H1 (cell line): ENCODE data around the gene ABL1. TPM values are rescaled to one million over a fixed set of nuclear protein-coding genes. Genes with fewer than 3 reads are reported as not detected.

Experiments used
- CTCF ChIA-PET: fragments of 300-600 bp; sonication (Branson Sonifier 250); formaldehyde crosslinking; loops from one replicate; lab custom pipeline; 2021; ENCODE audit not compliant: partially characterized antibody; lab: Charles Lee
- POLR2A ChIA-PET: fragments of 300-600 bp; sonication (Branson Sonifier 250); formaldehyde crosslinking; loops from one replicate; lab custom pipeline; 2021; ENCODE audit warnings: inconsistent platforms; ENCODE audit not compliant: partially characterized antibody; lab: Charles Lee
- DNase-seq, 2 experiments: peaks; one replicate each; pipeline versions ENCODE4 v3.0.0 to v3.0.0-alpha.2; 2010 to 2022; ENCODE audit warnings: low spot score in 2 of 2, low read depth in 1 of 2, mixed read lengths in 1 of 2
- FAIRE-seq: peaks from 2 replicates; lab custom pipeline; 2011; peaks lifted over from hg19 to GRCh38; lab: Jason Lieb, UNC
- H2AFZ ChIP-seq: 2 replicates; pipeline ENCODE4 v1.8.1; 2012; ENCODE audit warnings: low read length, inconsistent platforms
- H2AK5ac ChIP-seq: 2 replicates; pipeline ENCODE4 v1.6.1; 2013; ENCODE audit warnings: low read depth, low read length
- H2BK120ac ChIP-seq: replicated peaks from 2 replicates; pipeline ENCODE3; 2013; ENCODE audit warnings: low read depth, low read length, inconsistent platforms
- H2BK12ac ChIP-seq: 2 replicates; pipeline ENCODE4 v1.6.1; 2013; ENCODE audit warnings: low read depth, low read length
- H2BK15ac ChIP-seq: 2 replicates; pipeline ENCODE4 v1.6.1; 2013; ENCODE audit warnings: low read length
- H2BK20ac ChIP-seq: 2 replicates; pipeline ENCODE4 v1.6.1; 2013; ENCODE audit warnings: low read length
- H2BK5ac ChIP-seq: 2 replicates; pipeline ENCODE4 v1.6.1; 2013; ENCODE audit warnings: low read depth, low read length
- H3K14ac ChIP-seq: 2 replicates; pipeline ENCODE4 v1.6.1; 2013; ENCODE audit warnings: inconsistent platforms; ENCODE audit not compliant: insufficient read length
- H3K18ac ChIP-seq: 2 replicates; pipeline ENCODE4 v1.6.1; 2013; ENCODE audit warnings: low read length; ENCODE audit errors: extremely low read depth
- H3K23ac ChIP-seq: 2 replicates; pipeline ENCODE4 v1.6.1; 2013; ENCODE audit warnings: inconsistent platforms; ENCODE audit not compliant: insufficient read length
- H3K23me2 ChIP-seq: 2 replicates; pipeline ENCODE4 v1.6.1; 2013; ENCODE audit warnings: low read depth, low read length
- H3K27ac ChIP-seq: 2 replicates; pipeline ENCODE4 v1.6.1; 2011; ENCODE audit warnings: low read depth, low read length, inconsistent platforms
- H3K27me3 ChIP-seq, 4 experiments: replicated peaks in 1 of 4; 1 replicate in 1 of 4; 2 replicates in 3 of 4; pipeline versions ENCODE4 v1.6.1 to v1.8.1; 2011 to 2013; ENCODE audit warnings: low read length in 3 of 4, mild to moderate bottlenecking in 3 of 4, inconsistent platforms in 2 of 4, mixed read lengths in 2 of 4, moderate library complexity in 1 of 4; ENCODE audit not compliant: control insufficient read depth in 3 of 4, insufficient read depth in 3 of 4; ENCODE audit errors: extremely low read depth in 1 of 4
- H3K36me3 ChIP-seq, 4 experiments: 2 replicates each; pipeline versions ENCODE4 v1.6.1 to v1.8.1; 2011 to 2013; ENCODE audit warnings: mild to moderate bottlenecking in 4 of 4, low read length in 3 of 4, moderate library complexity in 2 of 4, control low read depth in 1 of 4, inconsistent platforms in 1 of 4; ENCODE audit not compliant: insufficient read depth in 4 of 4, control insufficient read depth in 2 of 4
- H3K4ac ChIP-seq: replicated peaks from 2 replicates; pipeline ENCODE3; 2013; ENCODE audit warnings: low read length, low read depth, mixed read lengths, inconsistent platforms; ENCODE audit not compliant: insufficient read length
- H3K4me1 ChIP-seq, 4 experiments: replicated peaks in 1 of 4; 1 replicate in 1 of 4; 2 replicates in 3 of 4; pipeline versions ENCODE4 v1.6.1 to v1.8.1; 2011 to 2013; ENCODE audit warnings: low read length in 3 of 4, inconsistent platforms in 2 of 4, mixed read lengths in 1 of 4; ENCODE audit not compliant: insufficient read depth in 4 of 4, control insufficient read depth in 3 of 4
- H3K4me2 ChIP-seq, 2 experiments: 2 replicates each; pipeline versions ENCODE4 v1.6.1 to v1.8.1; 2011 to 2013; ENCODE audit warnings: low read depth in 2 of 2, low read length in 2 of 2, control low read depth in 1 of 2, inconsistent platforms in 1 of 2, mild to moderate bottlenecking in 1 of 2; ENCODE audit not compliant: insufficient read depth in 1 of 2
- H3K4me3 ChIP-seq, 4 experiments: fragments of 200-600, 300-600 bp in 1 of 4; sonication (generic), shearing (Covaris generic), sonication (Bioruptor Twin) in 1 of 4; 2 replicates each; pipeline versions ENCODE4 v1.5.1 to v1.8.1; 2011 to 2016; ENCODE audit warnings: low read length in 4 of 4, low read depth in 3 of 4, control low read depth in 2 of 4, inconsistent platforms in 2 of 4, mild to moderate bottlenecking in 2 of 4, mixed read lengths in 1 of 4, moderate library complexity in 1 of 4; ENCODE audit not compliant: insufficient read depth in 2 of 4; ENCODE audit errors: extremely low read depth in 1 of 4
- H3K56ac ChIP-seq: replicated peaks from 2 replicates; pipeline ENCODE3; 2013; ENCODE audit warnings: low read depth, mild to moderate bottlenecking, mixed read lengths, low read length, inconsistent platforms; ENCODE audit not compliant: insufficient read length
- H3K79me1 ChIP-seq: 2 replicates; pipeline ENCODE4 v1.6.1; 2013; ENCODE audit warnings: low read depth, low read length, control low read depth
- H3K79me2 ChIP-seq, 2 experiments: 2 replicates each; pipeline versions ENCODE4 v1.6.1 to v1.8.1; 2012 to 2013; ENCODE audit warnings: low read length in 2 of 2, mild to moderate bottlenecking in 2 of 2, inconsistent platforms in 1 of 2; ENCODE audit not compliant: insufficient read depth in 2 of 2, control insufficient read depth in 1 of 2
- H3K9ac ChIP-seq, 4 experiments: replicated peaks in 1 of 4; 1 replicate in 1 of 4; 2 replicates in 3 of 4; pipeline versions ENCODE4 v1.6.1 to v1.8.1; 2011 to 2013; ENCODE audit warnings: low read depth in 3 of 4, low read length in 3 of 4, control low read depth in 2 of 4, mild to moderate bottlenecking in 2 of 4, moderate library complexity in 2 of 4, inconsistent platforms in 1 of 4; ENCODE audit errors: extremely low read depth in 1 of 4
- H3K9me3 ChIP-seq, 2 experiments: 2 replicates each; pipeline versions ENCODE4 v1.6.1 to v1.8.1; 2012 to 2013; ENCODE audit warnings: mild to moderate bottlenecking in 2 of 2, moderate library complexity in 2 of 2, control low read depth in 1 of 2, inconsistent platforms in 1 of 2, low read depth in 1 of 2, low read length in 1 of 2, mixed read lengths in 1 of 2; ENCODE audit not compliant: insufficient read depth in 2 of 2
- H4K20me1 ChIP-seq, 2 experiments: replicated peaks in 1 of 2; 2 replicates each; pipeline versions ENCODE3 to v1.8.1; 2011 to 2013; ENCODE audit warnings: inconsistent platforms in 2 of 2, low read length in 2 of 2, mild to moderate bottlenecking in 1 of 2; ENCODE audit not compliant: insufficient read depth in 2 of 2, control insufficient read depth in 1 of 2
- H4K5ac ChIP-seq: 2 replicates; pipeline ENCODE4 v1.6.1; 2013; ENCODE audit warnings: low read length, low read depth, mixed read lengths, inconsistent platforms; ENCODE audit not compliant: insufficient read length
- H4K8ac ChIP-seq: 2 replicates; pipeline ENCODE4 v1.8.0; 2013; ENCODE audit warnings: mild to moderate bottlenecking, moderate library complexity, low read length, inconsistent platforms; ENCODE audit not compliant: insufficient read depth; ENCODE audit errors: extremely low read depth
- H4K91ac ChIP-seq: replicated peaks from 2 replicates; pipeline ENCODE3; 2013; ENCODE audit warnings: low read length, mixed read lengths, inconsistent platforms; ENCODE audit not compliant: insufficient read length
- EZH2 ChIP-seq: fragments of 200-600 bp; sonication (generic); IDR thresholded peaks from 2 replicates; pipeline ENCODE4 v1.7.1; 2012; ENCODE audit warnings: low read depth, mild to moderate bottlenecking, moderate library complexity, low read length, inconsistent platforms; ENCODE audit not compliant: severe bottlenecking
- WGBS, 2 experiments: shearing (Covaris generic) in 1 of 2; methylation state at CpG; one replicate each; pipeline versions ENCODE4 v1.1.6 to v1.1.7; 2013 to 2015; ENCODE audit warnings: low lambda C conversion rate in 2 of 2, mixed read lengths in 2 of 2, inconsistent platforms in 1 of 2, low coverage in 1 of 2, missing lambda C conversion rate in 1 of 2; ENCODE audit not compliant: insufficient replicate concordance in 2 of 2, insufficient coverage in 1 of 2, insufficient read length in 1 of 2; ENCODE audit errors: extremely low coverage in 1 of 2, missing lambda C conversion rate in 1 of 2; 5-methylcytosine and 5-hydroxymethylcytosine counted together
- polyA plus RNA-seq, 7 experiments: library from polyadenylated mRNA; depleted of rRNA in 3 of 7; stranded (reverse) in 5 of 7; unstranded in 2 of 7; fragments of >200 nt in 5 of 7; fragments of 200-250 nt in 2 of 7; gene quantifications; 1 replicate in 5 of 7; 2 replicates in 1 of 7; 4 replicates in 1 of 7; pipeline versions ENCODE4 v1.2.1 to v1.2.3, GENCODE V29; 2011 to 2013; ENCODE audit warnings: missing spikeins in 2 of 7, mixed read lengths in 2 of 7
- total RNA-seq: library from RNA; stranded (reverse); fragmentation: NEBNext Ultra II Directional; extraction: Animal tissue kit (Norgen Biotek cat#: 25700); gene quantifications from 2 replicates; pipeline ENCODE4 v1.2.1, GENCODE V29; 2021
- TF ChIP-seq, protein P1 (sequence below): IDR thresholded peaks from 2 replicates; pipeline ENCODE4 v1.6.1; 2011; ENCODE audit warnings: low read length, improper control_type of control experiment

The ABL1 gene
- total and polyA plus RNA-seq, 2 of the 8 experiments (the other 6 are each of a cell fraction or from before 2014, with no cell fraction given): 35.3 to 104 TPM

DNA sequence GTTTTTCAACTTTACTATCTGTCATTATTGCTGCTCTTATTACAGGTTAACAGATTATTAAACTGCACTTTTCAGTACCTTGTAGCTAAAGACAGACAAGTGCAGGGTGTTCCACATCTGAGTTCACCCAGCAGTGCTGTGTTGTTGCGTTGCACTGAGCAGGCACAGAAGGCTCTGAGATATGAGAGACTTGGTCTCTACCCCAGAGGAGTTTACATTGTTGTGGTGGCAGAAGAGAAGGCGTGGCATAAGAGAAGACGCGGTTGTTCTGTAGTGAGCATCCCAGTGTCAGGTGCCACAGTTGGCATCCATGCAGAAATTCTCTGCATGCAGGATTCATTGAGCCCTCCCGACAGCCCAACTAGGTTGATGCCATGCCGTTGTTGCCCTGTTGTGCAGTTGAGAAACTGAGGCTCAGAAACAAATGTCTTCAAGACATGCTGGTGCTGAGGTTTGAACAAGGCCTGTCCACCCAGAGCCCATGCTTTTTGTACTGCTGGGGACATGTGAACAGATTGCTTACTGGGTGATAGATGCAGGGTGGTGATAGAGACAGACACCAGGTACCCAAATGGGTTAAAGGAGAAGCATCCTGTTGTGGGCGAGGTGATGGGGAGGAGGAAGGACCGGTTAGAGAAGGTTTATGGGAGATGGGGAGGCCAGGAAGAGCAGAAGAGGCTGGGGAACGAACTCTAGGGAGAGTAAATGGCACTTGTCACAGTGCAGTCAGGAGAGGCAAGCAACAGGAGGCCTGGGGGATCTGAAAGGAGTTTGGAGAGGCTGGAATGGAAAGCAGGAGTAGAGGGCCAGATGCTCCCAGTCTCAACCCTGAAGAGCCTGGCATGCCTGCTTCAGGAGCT lies 8.2 kb downstream of the ABL1 start:
- no peaks in the 10 kb centered on the region for H3K27me3 ChIP-seq
- FAIRE-seq: no peak
- no peaks in the 10 kb centered on the region for H3K9me3 ChIP-seq
- no peak overlapping the region for H2BK20ac ChIP-seq
- H3K9ac ChIP-seq: no peak overlapping the region
- DNase-seq: no peak
- no peak overlapping the region for H3K14ac ChIP-seq
- ChIA-PET CTCF (interaction anchor here (1.4 to 4.0 kb wide), 4 partner anchors 12 to 133 kb away, joined by 4 to 26 read pairs (median 10); no protein-coding TSS in a partner anchor), POLR2A (interaction anchor here (0.9 to 2.4 kb wide), 6 partner anchors 8 to 134 kb away, joined by 3 to 10 read pairs (median 6); partner anchors contain the start of gene ABL1)
- WGBS, 2 experiments: 89% methylated on average over 9 of the region's 9 CpGs; no CpG with 5 or more reads in 1 of the 2 experiments
- no peak for TF ChIP-seq EZH2
- TF ChIP-seq, protein P1, sequence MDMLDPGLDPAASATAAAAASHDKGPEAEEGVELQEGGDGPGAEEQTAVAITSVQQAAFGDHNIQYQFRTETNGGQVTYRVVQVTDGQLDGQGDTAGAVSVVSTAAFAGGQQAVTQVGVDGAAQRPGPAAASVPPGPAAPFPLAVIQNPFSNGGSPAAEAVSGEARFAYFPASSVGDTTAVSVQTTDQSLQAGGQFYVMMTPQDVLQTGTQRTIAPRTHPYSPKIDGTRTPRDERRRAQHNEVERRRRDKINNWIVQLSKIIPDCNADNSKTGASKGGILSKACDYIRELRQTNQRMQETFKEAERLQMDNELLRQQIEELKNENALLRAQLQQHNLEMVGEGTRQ: no peak
- H2BK12ac ChIP-seq: no peak overlapping the region
- H2BK15ac ChIP-seq: no peak overlapping the region
- H3K79me2 ChIP-seq: peaks cover 18 to 94% of the 10 kb centered on the region in 2 experiments
- H3K4me3 ChIP-seq: no peak overlapping the region
- H3K56ac ChIP-seq: no peak overlapping the region
- H4K20me1 ChIP-seq: peaks cover 7 to 13% of the 10 kb centered on the region in 2 experiments
- H3K23me2 ChIP-seq: no peaks in the 10 kb centered on the region; the same call in 1 of the 2 replicates
- H3K36me3 ChIP-seq: no peaks in the 10 kb centered on the region
- no peak overlapping the region for H3K4me2 ChIP-seq
- H3K23ac ChIP-seq: no peak overlapping the region
- no peak overlapping the region for H4K5ac ChIP-seq
- no peak overlapping the region for H3K18ac ChIP-seq
- H2AK5ac ChIP-seq: no peak overlapping the region
- H3K4ac ChIP-seq: no peak overlapping the region
- no peak overlapping the region for H2AFZ ChIP-seq
- no peak overlapping the region for H2BK120ac ChIP-seq
- no peak overlapping the region for H4K8ac ChIP-seq
- peak overlapping the region; percentile 48 for H4K91ac ChIP-seq
- peaks cover 5 to 35% (median 18%) of the 10 kb centered on the region in 4 experiments for H3K4me1 ChIP-seq
- peaks cover 14% of the 10 kb centered on the region for H3K79me1 ChIP-seq
- peak overlapping the region; percentile 27; the same call in 1 of the 2 replicates for H2BK5ac ChIP-seq
- H3K27ac ChIP-seq: no peak overlapping the region
